ENCODE results near the gene ACCS. TPM values are rescaled to one million over a fixed set of nuclear protein-coding genes. Genes with fewer than 3 reads are reported as not detected.

The ACCS gene
- polyA plus RNA-seq (2013, experiment 1 of 2; ENCODE audit: insufficient read length): 7.2 TPM
- 11.3 TPM for polyA plus RNA-seq (2013, experiment 2 of 2; ENCODE audit: insufficient read length)

GRCh38 chr11:44065841-44066731 lies at the start of gene ACCS:
Gene ACCS, plus strand, starts transcription at chr11:44066270. Its CDS starts 1,358 bp downstream, at chr11:44067628.
- peak; percentile 92 for DNase-seq

DNA sequence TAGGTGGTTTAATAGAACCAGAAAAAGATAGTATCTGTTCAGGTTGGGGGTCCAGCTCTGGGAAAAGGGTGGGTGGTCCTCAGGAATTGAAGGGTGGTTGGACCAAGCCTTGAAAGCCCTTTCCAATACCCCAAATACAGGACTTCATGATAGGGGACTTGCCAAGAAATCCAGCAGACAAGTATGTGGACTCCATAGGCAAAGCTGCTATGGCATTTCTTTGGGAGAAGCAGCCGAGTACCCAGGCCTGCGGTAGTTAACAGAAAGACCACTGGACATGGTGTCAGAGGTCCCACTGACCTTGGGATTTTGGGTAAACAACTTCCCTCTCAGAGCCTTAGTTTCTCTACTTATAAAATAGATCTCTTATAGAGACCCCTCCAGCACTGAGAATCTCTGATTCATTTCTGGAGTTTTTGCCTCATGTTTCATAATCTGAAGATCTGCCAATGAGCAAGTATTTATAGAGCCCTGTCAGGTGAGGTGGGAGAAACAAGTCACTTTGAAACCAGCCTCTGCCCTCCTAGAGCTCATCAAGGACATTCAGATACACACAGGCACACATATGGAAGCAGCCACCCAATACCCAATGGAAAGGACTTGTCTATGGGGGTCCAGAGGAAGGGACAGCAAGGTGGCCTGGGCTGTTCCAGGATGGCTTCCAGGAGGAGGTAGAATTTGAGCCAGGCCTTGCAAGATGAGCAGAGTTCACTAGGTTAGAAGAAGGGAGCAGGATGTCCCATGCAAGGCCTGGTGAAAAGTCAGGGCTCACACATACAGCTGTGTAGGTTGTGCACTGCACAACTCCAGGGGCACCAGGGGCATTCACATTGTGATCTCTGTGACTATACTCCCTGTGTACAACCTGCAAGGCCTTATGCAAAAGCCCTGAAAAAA lies 49.3 kb upstream of the ACCS start:
- DNase-seq: peak; percentile 23

- peak; percentile 65 for DNase-seq
These were observed 48.5 kb upstream of the ACCS start for GRCh38 chr11:44017443-44018126.

DNA sequence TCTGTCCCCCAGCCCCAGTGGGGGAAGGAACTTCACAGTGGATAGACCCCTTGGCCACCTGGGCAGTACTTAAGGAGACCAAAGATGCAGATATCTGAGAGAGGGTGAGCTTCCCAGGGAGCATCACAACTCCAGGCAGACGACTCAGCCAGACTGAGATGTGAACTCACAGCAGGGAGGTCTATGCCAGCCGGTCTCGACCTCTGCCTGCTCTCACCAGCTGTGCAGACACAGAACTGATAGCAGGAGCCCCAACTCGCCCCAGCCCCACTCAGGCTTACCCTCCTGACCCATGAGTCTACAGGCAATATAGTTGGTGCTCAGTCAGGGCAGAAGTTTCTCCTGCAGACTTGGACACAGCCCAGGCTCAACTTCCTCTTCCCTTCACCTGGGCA lies 47.9 kb upstream of the ACCS start:
- DNase-seq: no peak

- DNase-seq: no peak
These were observed 47.2 kb upstream of the ACCS start for GRCh38 chr11:44018829-44019228.

GRCh38 chr11:44024977-44025376 lies 41.1 kb upstream of the ACCS start:
- DNase-seq: no peak

GRCh38 chr11:44025727-44026126 lies 40.3 kb upstream of the ACCS start:
- no peak for DNase-seq

- DNase-seq: no peak
These were observed 37.7 kb upstream of the ACCS start for GRCh38 chr11:44028401-44028800.

DNA sequence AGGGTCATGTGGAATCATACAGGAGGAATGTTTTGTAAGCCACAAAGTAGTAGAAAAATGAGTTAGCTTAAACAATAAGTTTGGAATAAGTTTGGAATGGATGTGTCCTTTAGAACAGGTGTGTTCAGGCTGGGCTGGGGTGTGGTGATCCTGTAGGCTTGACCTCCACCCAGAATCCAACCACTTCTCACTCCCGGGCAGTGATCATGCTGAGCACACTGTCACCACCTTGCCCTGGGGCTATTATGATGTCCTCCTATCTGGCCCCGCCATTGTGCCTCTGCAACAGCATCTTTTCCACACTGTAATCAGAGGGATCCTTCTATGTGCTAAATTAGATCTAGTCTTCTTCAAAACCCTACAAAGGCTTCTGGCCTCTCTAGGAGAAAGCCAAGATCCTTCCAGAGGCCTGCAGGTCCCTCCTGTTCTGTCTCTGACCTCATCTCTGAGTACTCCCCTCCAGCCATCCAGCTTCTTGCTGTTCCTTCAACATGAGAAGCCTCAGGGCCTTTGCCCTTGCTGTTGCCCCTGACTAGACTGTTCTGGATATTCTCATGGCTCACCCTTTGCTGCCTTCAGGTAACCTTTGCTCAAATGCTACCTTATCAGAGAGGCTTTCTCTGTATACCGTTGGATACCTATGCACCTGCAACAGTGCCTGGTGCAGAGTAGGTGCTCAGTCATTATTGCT lies 37.1 kb upstream of the ACCS start:
- no peak for DNase-seq

GRCh38 chr11:44029507-44029845 lies 36.6 kb upstream of the ACCS start:
- no peak for DNase-seq

DNA sequence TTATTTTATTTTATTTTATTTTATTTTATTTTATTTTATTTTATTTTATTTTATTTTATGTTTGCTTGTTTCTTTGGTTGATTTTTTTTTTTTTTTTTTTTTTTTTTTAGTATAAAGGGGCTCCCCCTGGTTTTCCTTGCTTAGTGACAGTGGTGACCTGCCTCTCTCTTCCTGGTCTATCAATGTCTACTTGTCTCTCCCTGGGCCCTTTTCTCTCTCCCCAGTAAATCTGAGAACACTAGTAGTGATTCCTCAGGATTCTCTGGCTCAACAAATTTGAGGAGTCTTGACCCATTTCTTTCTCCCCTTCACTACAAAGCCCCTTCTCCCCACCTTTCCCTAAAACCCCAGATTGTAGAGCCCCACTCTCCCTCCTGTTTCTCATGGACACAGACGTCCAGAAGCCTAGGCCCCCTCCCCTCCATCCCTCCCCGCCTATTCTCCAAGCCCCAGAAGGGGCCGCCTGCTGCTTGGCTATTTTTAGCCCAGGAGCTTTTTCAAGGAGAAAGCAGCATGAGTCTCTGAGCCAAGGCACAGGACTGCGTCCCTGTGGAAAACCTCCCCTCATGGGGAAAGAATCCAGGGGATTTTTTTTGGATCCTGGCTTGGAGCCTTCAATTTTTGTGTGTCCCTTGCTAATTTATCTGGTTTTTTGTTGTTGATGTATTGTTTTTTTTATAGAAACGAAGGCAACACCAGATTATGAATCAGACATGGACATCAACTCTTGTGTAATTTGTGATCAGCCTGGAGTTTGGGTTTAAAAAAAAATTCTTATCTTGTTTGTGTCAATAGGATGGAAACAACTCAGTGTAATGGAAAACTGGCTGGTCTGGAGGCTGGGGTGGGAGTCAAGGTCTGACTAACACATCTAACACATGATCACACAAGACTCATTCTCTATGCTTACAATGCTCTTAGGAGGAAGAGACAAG lies 35.8 kb upstream of the ACCS start:
- DNase-seq: peak; percentile 80

- no peak for DNase-seq
These were observed 35.1 kb upstream of the ACCS start for GRCh38 chr11:44030996-44031395.

GRCh38 chr11:44031549-44031948 lies 34.5 kb upstream of the ACCS start:
- no peak for DNase-seq

GRCh38 chr11:44032299-44033085 lies 33.6 kb upstream of the ACCS start:
- peak; percentile 88 for DNase-seq

DNA sequence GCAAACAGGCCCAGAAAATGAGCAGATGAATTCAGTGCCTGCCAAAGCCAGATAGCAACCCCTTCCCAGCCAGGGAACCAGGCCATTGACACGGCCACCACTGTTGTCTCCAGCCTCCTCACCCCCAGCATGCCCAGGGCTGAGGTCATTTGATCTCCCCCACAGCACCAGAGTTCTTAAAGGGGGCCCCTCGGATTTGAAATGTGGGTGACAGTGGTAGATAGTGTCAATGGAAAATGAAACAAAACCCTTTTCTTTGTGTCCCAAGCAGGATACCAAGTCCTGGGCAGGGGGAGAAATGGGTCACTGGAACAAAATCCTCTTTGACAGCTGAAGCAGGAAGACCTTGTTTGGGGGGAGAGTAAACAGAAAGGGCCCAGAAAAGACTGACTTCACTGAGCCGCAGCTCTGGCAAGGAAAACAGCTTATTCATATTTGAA lies 32.6 kb upstream of the ACCS start:
- no peak for DNase-seq

GRCh38 chr11:44033856-44034255 lies 32.2 kb upstream of the ACCS start:
- no peak for DNase-seq

- DNase-seq: no peak
These were observed 31.4 kb upstream of the ACCS start for GRCh38 chr11:44034639-44035038.

DNA sequence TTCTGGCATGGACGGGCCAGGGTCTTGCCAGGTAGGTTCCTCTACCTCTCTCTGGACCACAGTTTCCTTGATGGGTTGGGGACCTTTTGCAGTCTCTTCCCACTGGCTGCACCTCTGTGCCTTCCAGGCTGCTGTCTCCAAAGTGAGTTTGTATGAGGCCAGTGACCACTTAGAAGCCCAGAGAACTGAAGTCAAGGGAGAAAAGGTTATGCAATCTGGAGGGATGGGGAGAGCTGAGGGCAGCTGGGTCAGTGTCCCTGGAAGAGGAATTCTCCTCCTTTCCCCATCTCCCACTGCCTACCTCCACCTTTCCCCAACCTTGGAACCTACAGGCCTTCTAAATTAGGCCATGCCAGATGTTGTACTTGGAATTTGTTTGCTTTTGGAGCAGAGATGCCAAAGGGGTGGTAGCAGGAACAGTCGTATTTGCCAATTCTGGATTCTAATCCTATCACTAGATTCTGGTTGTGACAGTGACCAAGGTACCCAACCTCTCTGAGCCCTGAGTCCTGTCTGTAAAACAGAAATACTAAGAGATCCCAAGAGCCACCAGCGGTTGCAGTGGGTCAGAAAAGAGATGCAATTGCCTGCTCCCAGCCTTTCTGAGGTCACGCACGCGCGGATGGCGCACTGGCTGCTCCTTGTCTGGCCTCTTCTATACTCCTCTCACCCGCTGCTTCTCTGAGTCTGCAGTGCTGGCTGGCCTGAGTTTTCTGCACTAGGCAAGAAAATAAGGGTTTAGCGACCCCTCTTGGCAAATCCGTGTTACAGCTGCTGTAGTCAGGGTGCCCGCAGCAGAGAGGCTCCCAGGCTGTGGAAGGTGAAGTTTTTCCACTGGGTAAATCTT lies 29.0 kb upstream of the ACCS start:
- peak; percentile 86 for DNase-seq

- no peak for DNase-seq
These were observed 28.4 kb upstream of the ACCS start for GRCh38 chr11:44037658-44037998.
